Neural cell (in vitro differentiated cells): ENCODE results near the gene PCBD2. TPM values are rescaled to one million over a fixed set of nuclear protein-coding genes. Genes with fewer than 3 reads are reported as not detected.

Source experiments
- H2AFZ ChIP-seq: fragments of 200-600, 300-800 bp; sonication (generic), shearing (Covaris generic); 2 replicates; pipeline ENCODE4 v1.6.0; 2014; ENCODE audit warnings: low read depth, mild to moderate bottlenecking, antibody characterized with exemption, low read length, moderate library complexity
- H3F3A ChIP-seq: fragments of 200-600 bp; shearing (Covaris generic); 2 replicates; pipeline ENCODE4 v1.6.1; 2016; ENCODE audit warnings: mild to moderate bottlenecking, moderate library complexity, mixed read lengths, antibody characterized with exemption, low read length; ENCODE audit not compliant: insufficient read depth, poor library complexity, severe bottlenecking
- H3K27ac ChIP-seq: fragments of 200-600, 300-800 bp; sonication (generic), shearing (Covaris generic); 2 replicates; pipeline ENCODE4 v1.5.1; 2014; ENCODE audit warnings: mild to moderate bottlenecking, low read length, moderate library complexity
- H3K27me3 ChIP-seq: fragments of 300-800, 200-600 bp; sonication (generic), shearing (Covaris generic); 2 replicates; pipeline ENCODE4 v1.6.0; 2014; ENCODE audit warnings: mild to moderate bottlenecking, low read depth, low read length, moderate library complexity; ENCODE audit not compliant: insufficient read depth
- H3K36me3 ChIP-seq: fragments of 300-800, 200-600 bp; sonication (generic), shearing (Covaris generic); 2 replicates; pipeline ENCODE4 v1.5.1; 2014; ENCODE audit warnings: mild to moderate bottlenecking, antibody characterized with exemption, low read length, moderate library complexity; ENCODE audit not compliant: insufficient read depth
- H3K4me2 ChIP-seq: fragments of 300-800, 200-600 bp; sonication (generic), shearing (Covaris generic); 2 replicates; pipeline ENCODE4 v1.6.0; 2014; ENCODE audit warnings: mild to moderate bottlenecking, low read length
- H3K4me3 ChIP-seq: fragments of 300-800, 200-600 bp; sonication (generic), shearing (Covaris generic); 2 replicates; pipeline ENCODE4 v1.5.1; 2014; ENCODE audit warnings: mild to moderate bottlenecking, low read length, moderate library complexity
- H3K79me2 ChIP-seq: fragments of 200-600 bp; shearing (Covaris generic); replicated peaks from 2 replicates; pipeline ENCODE4 v1.6.0; 2014; ENCODE audit warnings: mild to moderate bottlenecking, low read length, moderate library complexity; ENCODE audit not compliant: insufficient read depth
- H3K9ac ChIP-seq: fragments of 300-800, 200-600 bp; sonication (generic), shearing (Covaris generic); 2 replicates; pipeline ENCODE4 v1.6.1; 2016; ENCODE audit warnings: mild to moderate bottlenecking, low read length, mixed read lengths
- H3K9me2 ChIP-seq: fragments of 200-600 bp; shearing (Covaris generic); 2 replicates; pipeline ENCODE4 v1.6.1; 2016; ENCODE audit warnings: mild to moderate bottlenecking, low read length, mixed read lengths; ENCODE audit not compliant: insufficient read depth
- H3K9me3 ChIP-seq: fragments of 200-600, 300-800 bp; sonication (generic), shearing (Covaris generic); 2 replicates; pipeline ENCODE4 v1.6.1; 2016; ENCODE audit warnings: mild to moderate bottlenecking, mixed run types, low read length, moderate library complexity, mixed read lengths
- H4K20me1 ChIP-seq: fragments of 200-600 bp; shearing (Covaris generic); 2 replicates; pipeline ENCODE4 v1.6.1; 2016; ENCODE audit warnings: mild to moderate bottlenecking, mixed run types; ENCODE audit not compliant: insufficient read depth
- EP300 ChIP-seq: fragments of 450-650 bp; conservative IDR thresholded peaks from 2 replicates; pipeline ENCODE4 v1.6.1; 2014; ENCODE audit warnings: antibody characterized with exemption, mild to moderate bottlenecking, moderate library complexity; ENCODE audit not compliant: poor library complexity, severe bottlenecking
- EZH2 ChIP-seq: fragments of 200-600, 300-800 bp; shearing (Covaris generic), sonication (generic); IDR thresholded peaks from 2 replicates; pipeline ENCODE4 v1.6.1; 2014; ENCODE audit warnings: antibody characterized with exemption, low read length, borderline replicate concordance, mild to moderate bottlenecking; ENCODE audit not compliant: insufficient read depth, poor library complexity, severe bottlenecking
- MXI1 ChIP-seq: fragments of 450-650 bp; conservative IDR thresholded peaks from 2 replicates; pipeline ENCODE4 v1.6.1; 2014; ENCODE audit warnings: antibody characterized with exemption, mild to moderate bottlenecking; ENCODE audit not compliant: poor library complexity, severe bottlenecking
- POLR2AphosphoS5 ChIP-seq: IDR thresholded peaks from 2 replicates; pipeline ENCODE4 v1.6.1; 2012
- RAD21 ChIP-seq: fragments of 450-650 bp; conservative IDR thresholded peaks from 2 replicates; pipeline ENCODE4 v1.6.1; 2014; ENCODE audit warnings: antibody characterized with exemption, mild to moderate bottlenecking, moderate library complexity
- REST ChIP-seq: IDR thresholded peaks from 2 replicates; pipeline ENCODE4 v1.6.1; 2012; ENCODE audit warnings: borderline replicate concordance
- SMC3 ChIP-seq: fragments of 450-650 bp; conservative IDR thresholded peaks from 2 replicates; pipeline ENCODE4 v1.6.1; 2014; ENCODE audit warnings: antibody characterized with exemption, mild to moderate bottlenecking, moderate library complexity; ENCODE audit not compliant: poor library complexity
- TAF1 ChIP-seq: IDR thresholded peaks from 2 replicates; pipeline ENCODE4 v1.6.1; 2012; ENCODE audit warnings: low read depth
- polyA plus RNA-seq: library from polyadenylated mRNA; depleted of rRNA; stranded (reverse); fragments of >200 nt; gene quantifications from 2 replicates; pipeline ENCODE4 v1.2.3, GENCODE V29; 2014
- TF ChIP-seq, protein P1 (sequence below): fragments of 450-650 bp; IDR thresholded peaks from 2 replicates; pipeline ENCODE4 v1.5.1; 2014; ENCODE audit warnings: antibody characterized with exemption, mild to moderate bottlenecking, moderate library complexity; ENCODE audit not compliant: poor library complexity, severe bottlenecking

PCBD2 gene
- polyA plus RNA-seq, 1 donor from 2014 or later, result 6.0 TPM

GRCh38 chr5:135009736-135010501 is 105.0 kb downstream of the PCBD2 start:
- H3K9ac ChIP-seq, result no peak overlapping the region
- no peaks in the 10 kb centered on the region for H4K20me1 ChIP-seq
- H3K27me3 ChIP-seq, result no peaks in the 10 kb centered on the region
- no peaks in the 10 kb centered on the region for H3K9me3 ChIP-seq
- no peaks in the 10 kb centered on the region for H3K36me3 ChIP-seq
- no peak overlapping the region for H2AFZ ChIP-seq
- TF ChIP-seq EZH2, result no peak
- no peak for TF ChIP-seq SMC3
- TF ChIP-seq EP300, result no peak
- TF ChIP-seq, protein P1, sequence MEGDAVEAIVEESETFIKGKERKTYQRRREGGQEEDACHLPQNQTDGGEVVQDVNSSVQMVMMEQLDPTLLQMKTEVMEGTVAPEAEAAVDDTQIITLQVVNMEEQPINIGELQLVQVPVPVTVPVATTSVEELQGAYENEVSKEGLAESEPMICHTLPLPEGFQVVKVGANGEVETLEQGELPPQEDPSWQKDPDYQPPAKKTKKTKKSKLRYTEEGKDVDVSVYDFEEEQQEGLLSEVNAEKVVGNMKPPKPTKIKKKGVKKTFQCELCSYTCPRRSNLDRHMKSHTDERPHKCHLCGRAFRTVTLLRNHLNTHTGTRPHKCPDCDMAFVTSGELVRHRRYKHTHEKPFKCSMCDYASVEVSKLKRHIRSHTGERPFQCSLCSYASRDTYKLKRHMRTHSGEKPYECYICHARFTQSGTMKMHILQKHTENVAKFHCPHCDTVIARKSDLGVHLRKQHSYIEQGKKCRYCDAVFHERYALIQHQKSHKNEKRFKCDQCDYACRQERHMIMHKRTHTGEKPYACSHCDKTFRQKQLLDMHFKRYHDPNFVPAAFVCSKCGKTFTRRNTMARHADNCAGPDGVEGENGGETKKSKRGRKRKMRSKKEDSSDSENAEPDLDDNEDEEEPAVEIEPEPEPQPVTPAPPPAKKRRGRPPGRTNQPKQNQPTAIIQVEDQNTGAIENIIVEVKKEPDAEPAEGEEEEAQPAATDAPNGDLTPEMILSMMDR, result no peak
- no peak for TF ChIP-seq REST
- no peak for TF ChIP-seq POLR2AphosphoS5
- TF ChIP-seq RAD21, result no peak
- TF ChIP-seq TAF1, result no peak
- TF ChIP-seq MXI1, result no peak
- no peak overlapping the region for H3K4me2 ChIP-seq
- H3K79me2 ChIP-seq, result no peaks in the 10 kb centered on the region
- H3K4me3 ChIP-seq, result no peak overlapping the region
- no peaks in the 10 kb centered on the region for H3F3A ChIP-seq
- H3K9me2 ChIP-seq, result no peaks in the 10 kb centered on the region
- H3K27ac ChIP-seq, result no peak overlapping the region

DNA sequence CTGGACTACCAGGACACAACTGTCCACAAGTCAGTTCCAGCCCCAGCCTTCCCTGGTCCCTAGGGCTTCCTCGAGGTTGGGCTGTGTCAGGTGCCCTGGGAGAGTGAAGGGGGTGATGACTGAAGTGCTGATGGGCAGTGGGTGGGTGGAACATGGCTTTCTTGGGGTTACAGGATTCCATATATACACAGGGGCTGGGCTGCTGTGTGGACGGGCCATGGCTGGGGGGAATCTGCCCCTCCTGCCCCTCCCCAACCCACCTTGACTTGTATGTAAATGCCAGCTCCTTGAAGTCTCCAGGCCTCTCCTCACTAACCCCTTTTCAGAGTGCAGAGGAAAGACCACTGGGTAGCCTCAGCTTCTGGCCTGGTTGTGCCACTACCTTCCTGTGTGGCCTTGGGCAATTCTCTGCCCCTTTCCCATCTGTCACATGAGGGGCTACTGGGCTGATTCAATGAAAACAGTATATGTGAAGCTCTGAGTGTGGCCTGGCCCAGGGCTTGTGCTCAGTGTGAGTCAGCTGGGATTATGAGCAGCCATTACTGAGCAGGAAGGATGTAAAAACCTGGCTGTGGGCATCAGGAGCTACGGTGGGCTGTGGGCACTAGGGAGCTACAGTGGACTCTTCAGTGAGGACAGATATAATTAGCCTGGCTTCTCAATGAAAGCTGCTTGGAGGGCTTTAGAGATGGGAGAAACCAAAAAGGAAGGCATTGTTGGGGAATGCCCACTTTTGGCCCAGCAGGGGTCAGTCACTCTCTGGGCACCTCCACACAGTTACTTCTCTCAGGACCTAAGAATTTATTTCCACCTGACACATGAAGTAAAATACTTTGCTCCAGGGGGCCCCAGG is 105.8 kb downstream of the PCBD2 start:
- no peaks in the 10 kb centered on the region for H3K79me2 ChIP-seq
- H2AFZ ChIP-seq, result no peak overlapping the region
- no peak overlapping the region for H3K9ac ChIP-seq
- H3K36me3 ChIP-seq, result no peaks in the 10 kb centered on the region
- no peak overlapping the region for H3K4me2 ChIP-seq
- no peak for TF ChIP-seq EZH2
- no peak for TF ChIP-seq TAF1
- no peak for TF ChIP-seq MXI1
- TF ChIP-seq RAD21, result no peak
- TF ChIP-seq POLR2AphosphoS5, result no peak
- TF ChIP-seq EP300, result no peak
- no peak for TF ChIP-seq SMC3
- no peak for TF ChIP-seq REST
- no peak overlapping the region for H3K27ac ChIP-seq
- no peaks in the 10 kb centered on the region for H3F3A ChIP-seq
- H4K20me1 ChIP-seq, result no peaks in the 10 kb centered on the region
- H3K9me3 ChIP-seq, result no peaks in the 10 kb centered on the region
- H3K9me2 ChIP-seq, result no peaks in the 10 kb centered on the region
- no peaks in the 10 kb centered on the region for H3K27me3 ChIP-seq
- H3K4me3 ChIP-seq, result no peak overlapping the region
